Stimulated activated CD8-positive, alpha-beta memory T cell treated with anti-CD3 and anti-CD28 coated beads, Interleukin-15, amount 100 ng/mL, for 1 hour (primary cell): ENCODE data around the gene NUDT2.
"Not testable (repeated sequence)": the region's sequence is repeated elsewhere in the genome, so short reads cannot be mapped to it uniquely, and the experiment has no call there.

ENCODE experiments used
- DNase-seq: peaks from one replicate; pipeline ENCODE4 v3.0.0-alpha.2; 2020; ENCODE audit warnings: low read depth

The NUDT2 gene

GRCh38 chr9:34328987-34329832, at the start of gene NUDT2, which contains the start of gene KIF24:
NUDT2 (plus strand) TSS chr9:34329569; CDS start chr9:34339040, 9,471 bp downstream.
KIF24 (minus strand) TSS chr9:34329268; CDS start chr9:34311346, 17,922 bp downstream.
- peak; percentile 87 for DNase-seq

- DNase-seq, result no peak
Observed at GRCh38 chr9:34282096-34282495, 47.3 kb upstream of the NUDT2 start.

GRCh38 chr9:34289159-34289558, 40.2 kb upstream of the NUDT2 start:
- no peak for DNase-seq

- no peak for DNase-seq
Observed at GRCh38 chr9:34291023-34291422, 38.3 kb upstream of the NUDT2 start.

GRCh38 chr9:34291423-34291822, 37.9 kb upstream of the NUDT2 start:
- no peak for DNase-seq

- DNase-seq, result no peak
Observed at GRCh38 chr9:34292552-34292951, 36.8 kb upstream of the NUDT2 start.

GRCh38 chr9:34301064-34301463, 28.3 kb upstream of the NUDT2 start:
- not testable (repeated sequence) for DNase-seq

GRCh38 chr9:34308316-34308715, 21.1 kb upstream of the NUDT2 start:
- not testable (repeated sequence) for DNase-seq

- no peak for DNase-seq
Observed at GRCh38 chr9:34310215-34310614, 19.2 kb upstream of the NUDT2 start.

- no peak for DNase-seq
Observed at GRCh38 chr9:34311499-34312185, 17.7 kb upstream of the NUDT2 start.

GRCh38 chr9:34317436-34317835, 11.9 kb upstream of the NUDT2 start:
- no peak for DNase-seq

- DNase-seq, result no peak
Observed at GRCh38 chr9:34318163-34318790, 11.1 kb upstream of the NUDT2 start.

GRCh38 chr9:34321451-34321850, 7.9 kb upstream of the NUDT2 start:
- DNase-seq, result no peak

- DNase-seq, result no peak
Observed at GRCh38 chr9:34322899-34323591, 6.3 kb upstream of the NUDT2 start.

GRCh38 chr9:34326690-34327089, 2.7 kb upstream of the NUDT2 start:
- no peak for DNase-seq

- DNase-seq, result no peak
Observed at GRCh38 chr9:34328500-34328986, 826 bp upstream of the NUDT2 start.

- no peak for DNase-seq
Observed at GRCh38 chr9:34331196-34331595, 1.8 kb downstream of the NUDT2 start.

- DNase-seq, result no peak
Observed at GRCh38 chr9:34332076-34332964, 3.0 kb downstream of the NUDT2 start.

- no peak for DNase-seq
Observed at GRCh38 chr9:34333836-34334235, 4.5 kb downstream of the NUDT2 start.

- no peak for DNase-seq
Observed at GRCh38 chr9:34334337-34334824, 5.0 kb downstream of the NUDT2 start.

GRCh38 chr9:34334916-34335315, 5.5 kb downstream of the NUDT2 start:
- DNase-seq, result no peak
